Measurements from ENCODE around the gene RPRD1B. TPM values are rescaled to one million over a fixed set of nuclear protein-coding genes. Genes with fewer than 3 reads are reported as not detected.

Gene RPRD1B
- total and polyA plus RNA-seq, 2 of the 8 experiments (the other 6 are each of a cell fraction or from before 2014, with no cell fraction given), result 10.3 to 20.9 TPM

DNA sequence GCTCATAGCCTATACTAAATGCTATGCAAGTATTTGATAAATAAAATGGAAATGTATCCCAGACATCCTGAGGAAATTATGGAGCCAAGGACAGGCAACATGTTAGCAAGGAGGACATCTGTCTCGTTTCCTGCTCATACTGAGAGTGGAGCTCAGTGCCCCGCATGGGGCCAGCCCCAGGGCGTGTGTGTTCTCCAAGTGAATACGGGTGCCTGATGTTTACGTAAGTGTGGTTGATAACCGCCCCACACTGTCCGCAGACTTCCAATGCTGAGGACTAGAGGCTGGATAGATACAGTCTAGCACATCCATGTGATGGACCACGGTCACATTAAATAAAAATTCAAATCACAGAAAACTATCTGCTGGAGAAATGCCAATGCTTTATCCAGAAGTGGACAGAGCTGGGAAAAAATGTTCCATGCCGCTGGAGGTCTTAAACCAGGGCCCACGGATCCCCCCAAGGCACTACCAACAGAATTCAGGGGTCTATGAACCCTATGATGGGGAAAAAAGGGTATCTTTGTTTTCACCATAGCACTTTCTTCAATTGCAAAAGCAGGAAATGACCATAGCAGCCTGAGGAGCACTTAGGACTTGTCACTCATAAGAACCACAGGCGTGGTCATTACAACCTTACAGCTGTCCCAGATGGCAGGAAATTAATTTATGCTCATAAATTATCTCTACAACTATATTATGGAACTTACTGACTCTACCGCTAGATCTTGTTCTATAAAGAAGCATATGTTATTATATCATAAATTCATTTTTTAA is 106.6 kb downstream of the RPRD1B start:
- H2BK12ac ChIP-seq (ENCODE audit: low read depth, low read length), result no peak overlapping the region
- H2AK5ac ChIP-seq (ENCODE audit: low read depth, low read length), result no peak overlapping the region
- FAIRE-seq (no peak), DNase-seq (ENCODE audit: low read depth in 1 of 2, low spot score in 2 of 2) (no peak)
- H3K14ac ChIP-seq (ENCODE audit: insufficient read length), result no peak overlapping the region
- H3K4ac ChIP-seq (replicated peaks; ENCODE audit: insufficient read length, low read depth, low read length), result no peak overlapping the region
- H3K56ac ChIP-seq (replicated peaks; ENCODE audit: insufficient read length, low read depth, low read length), result no peak overlapping the region
- ChIA-PET CTCF (ENCODE audit: partially characterized antibody) (interaction anchor here (0.6 to 2.1 kb wide), 7 partner anchors 10 to 222 kb away, joined by 3 to 4 read pairs (median 3); no protein-coding TSS in a partner anchor), POLR2A (ENCODE audit: partially characterized antibody) (no interaction called here)
- H3K4me3 ChIP-seq (ENCODE audit: extremely low read depth in 1 of 4, insufficient read depth in 2 of 4, low read depth in 3 of 4, low read length in 4 of 4), result no peak overlapping the region
- H3K79me1 ChIP-seq (ENCODE audit: low read depth, low read length), result no peaks in the 10 kb centered on the region
- H3K23ac ChIP-seq (ENCODE audit: insufficient read length), result no peak overlapping the region
- TF ChIP-seq HDAC6 (IDR thresholded peaks at IDR 0.05; ENCODE audit: low read depth, low read length) (no peak), NRF1 (IDR thresholded peaks at IDR 0.05; ENCODE audit: low read depth, low read length) (no peak), RNF2 (IDR thresholded peaks at IDR 0.05; ENCODE audit: borderline replicate concordance, low read depth, low read length, missing control alignments, poor library complexity, severe bottlenecking) (no peak), TAF7 (optimal IDR thresholded peaks at IDR 0.05; ENCODE audit: borderline replicate concordance, low read depth, low read length) (no peak), CHD1 (IDR thresholded peaks at IDR 0.05; ENCODE audit: low read depth, low read length) (no peak), SAP30 (IDR thresholded peaks at IDR 0.05; ENCODE audit: insufficient read depth, insufficient replicate concordance, low read length) (no peak), NANOG (IDR thresholded peaks at IDR 0.05; ENCODE audit: insufficient read depth, low read depth, low read length, poor library complexity, severe bottlenecking) (no peak)
- TF ChIP-seq, protein P1, sequence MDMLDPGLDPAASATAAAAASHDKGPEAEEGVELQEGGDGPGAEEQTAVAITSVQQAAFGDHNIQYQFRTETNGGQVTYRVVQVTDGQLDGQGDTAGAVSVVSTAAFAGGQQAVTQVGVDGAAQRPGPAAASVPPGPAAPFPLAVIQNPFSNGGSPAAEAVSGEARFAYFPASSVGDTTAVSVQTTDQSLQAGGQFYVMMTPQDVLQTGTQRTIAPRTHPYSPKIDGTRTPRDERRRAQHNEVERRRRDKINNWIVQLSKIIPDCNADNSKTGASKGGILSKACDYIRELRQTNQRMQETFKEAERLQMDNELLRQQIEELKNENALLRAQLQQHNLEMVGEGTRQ (IDR thresholded peaks at IDR 0.05; ENCODE audit: low read length), result no peak
- H2BK15ac ChIP-seq (ENCODE audit: low read length), result no peak overlapping the region
- H3K4me2 ChIP-seq (ENCODE audit: insufficient read depth in 1 of 2, low read depth in 2 of 2, low read length in 2 of 2), result no peak overlapping the region
- H4K20me1 ChIP-seq (replicated peaks in 1 of 2; ENCODE audit: control insufficient read depth in 1 of 2, insufficient read depth in 2 of 2, low read length in 2 of 2), result no peaks in the 10 kb centered on the region
- no peaks in the 10 kb centered on the region for H3K27me3 ChIP-seq (replicated peaks in 1 of 4; ENCODE audit: control insufficient read depth in 3 of 4, extremely low read depth in 1 of 4, insufficient read depth in 3 of 4, low read length in 3 of 4)
- no peak overlapping the region for H4K91ac ChIP-seq (replicated peaks; ENCODE audit: insufficient read length, low read length)
- peaks cover 0 to 8% (median 3%) of the 10 kb centered on the region in 4 experiments; a peak in 4 of 7 replicates for H3K4me1 ChIP-seq (replicated peaks in 1 of 4; ENCODE audit: control insufficient read depth in 3 of 4, insufficient read depth in 4 of 4, low read length in 3 of 4)
- H4K5ac ChIP-seq (ENCODE audit: insufficient read length, low read depth, low read length), result no peak overlapping the region
- H3K36me3 ChIP-seq (ENCODE audit: control insufficient read depth in 2 of 4, insufficient read depth in 4 of 4, low read length in 3 of 4), result no peaks in the 10 kb centered on the region
- 85% methylated on average over 12 of the region's 12 CpGs; no CpG with 5 or more reads in 1 of the 2 experiments for WGBS, 2 experiments (ENCODE audit: extremely low coverage in 1 of 2, insufficient coverage in 1 of 2, insufficient read length in 1 of 2, insufficient replicate concordance in 2 of 2, low coverage in 1 of 2, low lambda C conversion rate in 2 of 2, missing lambda C conversion rate in 1 of 2)
- peaks cover 1% of the 10 kb centered on the region; the same call in 1 of the 2 replicates for H3K23me2 ChIP-seq (ENCODE audit: low read depth, low read length)
- no peaks in the 10 kb centered on the region for H3K79me2 ChIP-seq (ENCODE audit: control insufficient read depth in 1 of 2, insufficient read depth in 2 of 2, low read length in 2 of 2)
- no peak overlapping the region for H2BK20ac ChIP-seq (ENCODE audit: low read length)
- no peak overlapping the region for H3K27ac ChIP-seq (ENCODE audit: low read depth, low read length)
- no peak overlapping the region for H3K9ac ChIP-seq (replicated peaks in 1 of 4; ENCODE audit: extremely low read depth in 1 of 4, low read depth in 3 of 4, low read length in 3 of 4)
- no peak overlapping the region for H4K8ac ChIP-seq (ENCODE audit: extremely low read depth, insufficient read depth, low read length)
- H3K18ac ChIP-seq (ENCODE audit: extremely low read depth, low read length), result no peak overlapping the region
- H2BK120ac ChIP-seq (replicated peaks; ENCODE audit: low read depth, low read length), result no peak overlapping the region
- H3K9me3 ChIP-seq (ENCODE audit: insufficient read depth in 2 of 2, low read depth in 1 of 2, low read length in 1 of 2), result no peaks in the 10 kb centered on the region
- H2BK5ac ChIP-seq (ENCODE audit: low read depth, low read length), result no peak overlapping the region
- H2AFZ ChIP-seq (ENCODE audit: low read length), result no peak overlapping the region
